ENCODE data around the gene FOXM1.

Gene FOXM1

GRCh38 chr12:2877047-2877952, at the start of gene FOXM1, which contains the start of gene RHNO1:
TSS of gene FOXM1 (minus strand) at chr12:2877174. CDS start at chr12:2874478, 2,696 bp downstream.
TSS of gene RHNO1 (plus strand) at chr12:2877223. CDS start at chr12:2885367, 8,144 bp downstream.
- peak; percentile 88 to 96 (median 93) for DNase-seq

GRCh38 chr12:2925322-2925995, 48.5 kb upstream of the FOXM1 start:
- no peak for DNase-seq

- no peak for DNase-seq
These were observed 47.0 kb upstream of the FOXM1 start for GRCh38 chr12:2924019-2924418.

GRCh38 chr12:2923057-2923456, 46.1 kb upstream of the FOXM1 start:
- no peak for DNase-seq

GRCh38 chr12:2922329-2922728, 45.4 kb upstream of the FOXM1 start:
- no peak for DNase-seq

GRCh38 chr12:2919249-2919648, 42.3 kb upstream of the FOXM1 start:
- no peak for DNase-seq

- no peak for DNase-seq
These were observed 35.2 kb upstream of the FOXM1 start for GRCh38 chr12:2912216-2912575.

- DNase-seq = peak in 1 of 3 experiments; percentile 19
These were observed 27.3 kb upstream of the FOXM1 start for GRCh38 chr12:2904260-2904659.

- DNase-seq = peak in 2 of 3 experiments; percentile 30 to 77
These were observed 25.4 kb upstream of the FOXM1 start for GRCh38 chr12:2902272-2902880.

- no peak for DNase-seq
These were observed 23.7 kb upstream of the FOXM1 start for GRCh38 chr12:2900642-2901041.

GRCh38 chr12:2897418-2897817, 20.4 kb upstream of the FOXM1 start:
- DNase-seq = no peak

GRCh38 chr12:2895511-2895910, 18.5 kb upstream of the FOXM1 start:
- no peak for DNase-seq

- DNase-seq = no peak
These were observed 18.1 kb upstream of the FOXM1 start for GRCh38 chr12:2895051-2895451.

- DNase-seq = no peak
These were observed 16.0 kb upstream of the FOXM1 start for GRCh38 chr12:2893007-2893406.

- DNase-seq = no peak
These were observed 15.3 kb upstream of the FOXM1 start for GRCh38 chr12:2892246-2892645.

GRCh38 chr12:2891240-2892053, 14.5 kb upstream of the FOXM1 start:
- DNase-seq = peak; percentile 23 to 87 (median 86)

- DNase-seq = peak; percentile 96 to 100 (median 99)
These were observed 13.6 kb upstream of the FOXM1 start, which contains the start of gene TULP3 for GRCh38 chr12:2890388-2891239. TSS of gene TULP3 (plus strand) at chr12:2890891. CDS start at chr12:2890948, 57 bp downstream.

GRCh38 chr12:2890001-2890387, 13.0 kb upstream of the FOXM1 start:
- DNase-seq = no peak

GRCh38 chr12:2886768-2887450, 9.9 kb upstream of the FOXM1 start:
- no peak for DNase-seq

- DNase-seq = no peak
These were observed 7.8 kb upstream of the FOXM1 start for GRCh38 chr12:2884810-2885209.

GRCh38 chr12:2879853-2880252, 2.9 kb upstream of the FOXM1 start:
- DNase-seq = no peak
